Limb (tissue), 2 donors: Measurements from ENCODE around the gene ZNF444.

ENCODE experiments used
- DNase-seq, 2 donors: peaks; one replicate each; pipeline ENCODE4 v3.0.0-alpha.2; 2016; ENCODE audit errors: extremely low spot score in 2 of 2

ZNF444 gene

DNA sequence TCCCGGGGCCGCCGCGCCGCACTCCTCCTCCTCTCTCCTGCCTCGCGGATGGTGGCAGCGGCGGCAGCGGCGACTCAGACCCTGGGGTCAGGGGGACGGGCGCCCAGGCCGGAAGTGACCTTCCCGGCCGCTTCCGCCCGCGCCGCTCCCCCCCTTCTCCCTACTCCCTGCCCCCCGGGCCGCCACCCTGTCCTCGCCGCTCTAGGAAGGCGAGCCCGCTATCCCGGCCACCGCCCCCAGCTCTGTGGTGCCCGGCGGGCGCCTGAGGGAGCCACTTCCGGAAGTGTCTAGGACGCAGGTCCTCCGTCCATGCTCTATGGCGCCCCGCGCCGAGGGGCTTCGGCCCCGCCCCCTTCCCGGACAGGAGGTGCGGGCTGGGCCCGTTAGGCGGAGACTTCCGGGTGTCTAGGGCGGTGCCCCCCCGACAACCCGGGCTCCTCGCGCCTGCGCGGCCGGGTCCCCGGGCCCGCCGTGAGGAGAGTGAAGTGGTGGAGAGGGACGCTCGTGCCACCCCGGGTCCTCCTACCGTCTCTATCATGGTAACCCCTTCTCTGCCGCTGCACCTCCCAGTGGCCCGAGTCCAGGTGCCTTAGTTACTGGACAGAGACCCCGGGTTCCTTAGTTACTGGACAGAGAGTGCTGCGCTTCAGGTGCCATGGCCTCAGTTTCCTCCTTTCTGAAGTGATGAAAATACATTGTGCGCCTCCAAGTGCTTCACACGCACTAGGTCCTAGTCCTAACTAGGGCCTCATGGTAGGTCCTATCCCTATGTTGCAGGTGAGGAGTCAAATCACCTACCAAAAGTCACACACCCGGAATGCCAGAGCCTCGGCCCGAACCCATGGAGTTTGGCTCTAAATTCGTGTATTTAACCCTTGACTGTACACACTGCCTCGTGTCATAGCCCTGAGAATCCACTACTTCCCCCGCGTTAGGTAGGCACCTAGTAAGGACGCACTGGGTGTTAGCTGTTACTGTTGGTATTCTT lies 19.6 kb upstream of the ZNF444 start, which contains the start of gene ZNF787:
Gene ZNF787, minus strand, starts transcription at position 116 of the 988 bp plus-strand sequence. CDS start 18,078 bp downstream, outside the sequence.
- DNase-seq, result peak; percentile 96 to 100

GRCh38 chr19:56123266-56123891 lies 17.7 kb upstream of the ZNF444 start:
- no peak for DNase-seq

GRCh38 chr19:56124578-56124977 lies 16.5 kb upstream of the ZNF444 start:
- no peak for DNase-seq

DNA sequence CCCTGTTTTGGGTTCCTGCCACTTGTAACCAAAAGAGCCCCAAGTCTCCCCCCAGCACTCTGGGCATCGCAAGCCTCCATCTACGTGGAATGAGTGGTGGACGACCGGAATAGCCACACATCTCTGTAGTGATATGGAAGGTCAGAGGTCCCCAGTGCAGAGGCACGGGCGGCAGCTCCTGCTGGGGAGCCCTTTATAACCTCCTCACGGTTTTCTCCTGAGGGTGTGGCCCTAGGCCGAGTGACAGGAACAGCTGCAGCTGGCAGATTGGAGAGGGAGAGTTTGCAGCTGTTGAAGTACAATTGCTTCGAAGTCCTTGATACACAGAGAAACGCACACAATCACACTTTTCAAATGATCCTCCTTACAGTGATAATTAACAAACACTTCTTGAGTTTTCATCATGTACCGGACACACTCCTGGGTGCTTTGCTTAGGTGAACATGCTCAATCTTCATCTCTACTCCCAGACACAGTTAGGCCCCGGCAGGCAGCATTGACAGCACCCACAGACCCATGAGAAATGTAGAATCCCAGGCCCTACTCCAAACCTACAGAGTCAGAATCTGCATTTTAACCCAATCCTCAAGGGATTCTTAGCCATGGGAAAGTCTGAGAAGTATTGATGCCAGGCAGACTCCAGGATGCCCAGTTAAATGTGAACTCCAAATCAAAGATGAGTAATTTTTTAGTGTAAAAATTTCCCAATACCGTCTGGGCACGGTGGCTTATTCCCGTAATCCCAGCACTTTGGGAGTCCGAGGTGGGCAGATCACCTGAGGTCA lies 15.1 kb upstream of the ZNF444 start:
- peak in 1 of 2 donors; percentile 72 for DNase-seq

DNA sequence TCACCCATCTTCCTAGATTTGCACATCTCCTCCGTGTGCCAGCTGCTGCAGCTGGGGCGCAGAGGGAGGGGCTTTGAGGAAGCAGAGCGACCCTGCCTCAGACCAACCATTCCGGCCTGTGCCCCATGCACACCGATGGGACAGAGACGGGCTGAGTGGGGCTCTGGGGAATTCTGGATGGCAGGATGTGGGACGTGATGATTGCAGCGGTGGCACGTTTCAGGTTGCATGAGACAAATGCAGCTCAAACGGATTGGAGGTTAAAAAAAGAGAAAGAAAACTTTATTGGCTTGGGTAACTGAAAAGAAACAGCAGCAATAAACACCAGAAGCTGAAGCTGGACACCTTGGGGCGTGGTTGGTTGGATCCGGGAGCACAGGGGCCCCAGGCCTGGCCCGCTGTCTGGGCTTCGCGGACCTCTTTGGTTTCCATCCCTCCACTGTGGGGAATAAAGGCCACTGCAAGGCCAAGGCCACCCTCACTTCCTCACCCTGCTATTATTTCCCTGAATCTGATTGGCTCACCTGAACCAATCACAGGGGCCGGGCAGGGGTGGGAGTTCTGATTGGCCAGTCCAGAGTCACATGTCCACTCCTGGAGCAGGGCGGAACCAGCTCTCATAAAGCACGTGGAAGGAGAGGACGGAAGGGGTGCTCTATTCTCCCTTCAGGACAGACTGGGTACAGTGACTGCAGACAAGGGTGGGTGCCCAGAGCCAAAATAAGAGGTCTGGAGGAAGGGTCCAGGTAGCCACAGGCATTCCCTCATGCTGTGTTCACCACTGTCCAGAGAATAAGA lies 13.9 kb upstream of the ZNF444 start:
- DNase-seq, result no peak

GRCh38 chr19:56130006-56130405 lies 11.1 kb upstream of the ZNF444 start:
- DNase-seq, result no peak

- no peak for DNase-seq
Observed at GRCh38 chr19:56131651-56132050, 9.4 kb upstream of the ZNF444 start.

- no peak for DNase-seq
Observed at GRCh38 chr19:56132316-56132822, 8.7 kb upstream of the ZNF444 start.

DNA sequence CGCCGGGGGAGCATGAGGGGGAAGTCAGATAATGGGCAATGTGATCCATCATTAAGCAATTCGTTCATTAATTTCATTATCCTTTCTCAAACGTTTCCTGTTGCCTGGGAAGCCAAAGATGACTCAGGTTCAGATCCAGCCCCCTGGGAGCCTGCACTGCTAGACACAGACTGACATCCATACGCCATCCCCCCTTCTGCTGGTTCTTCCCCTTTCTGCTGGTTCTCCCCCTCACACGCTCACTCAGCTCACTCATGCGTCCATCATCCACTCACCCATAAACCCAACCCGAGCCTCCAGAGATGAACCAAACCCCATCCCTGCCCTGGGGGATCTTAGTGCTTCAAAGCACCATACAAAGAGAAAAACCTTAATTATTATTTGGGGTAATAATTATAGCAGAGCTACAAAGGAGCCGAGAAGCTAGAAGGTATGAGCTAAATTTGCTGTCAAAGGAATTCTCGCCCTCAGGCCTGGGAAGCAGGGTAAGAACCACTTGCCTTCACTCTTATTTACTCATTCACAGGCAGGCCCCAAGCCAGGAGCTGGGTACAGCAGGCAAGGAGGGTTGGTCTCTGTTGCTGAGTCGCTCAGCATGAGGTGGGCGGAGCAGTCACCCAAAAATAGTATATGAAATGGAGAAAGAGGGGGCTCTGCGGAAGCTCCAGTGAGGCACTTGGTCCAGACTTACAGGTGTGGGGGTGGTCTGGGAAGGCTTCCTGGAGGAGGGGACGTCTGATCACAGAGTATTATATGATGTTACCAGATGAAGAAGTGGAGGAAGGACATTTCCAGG lies 7.0 kb upstream of the ZNF444 start:
- no peak for DNase-seq

DNA sequence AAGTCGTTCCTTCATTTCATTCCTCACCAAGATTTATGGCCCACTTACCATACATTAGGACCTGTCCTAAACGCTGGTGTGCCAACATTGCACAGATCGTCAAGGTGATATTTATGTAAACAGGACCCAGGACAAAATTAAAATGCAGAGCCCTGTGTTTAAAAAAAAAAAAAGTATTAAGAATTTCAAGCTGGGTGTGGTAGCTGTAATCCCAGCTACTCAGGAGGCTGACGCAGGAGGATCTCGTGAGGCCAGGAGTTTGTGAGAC lies 6.5 kb upstream of the ZNF444 start:
- no peak for DNase-seq

DNA sequence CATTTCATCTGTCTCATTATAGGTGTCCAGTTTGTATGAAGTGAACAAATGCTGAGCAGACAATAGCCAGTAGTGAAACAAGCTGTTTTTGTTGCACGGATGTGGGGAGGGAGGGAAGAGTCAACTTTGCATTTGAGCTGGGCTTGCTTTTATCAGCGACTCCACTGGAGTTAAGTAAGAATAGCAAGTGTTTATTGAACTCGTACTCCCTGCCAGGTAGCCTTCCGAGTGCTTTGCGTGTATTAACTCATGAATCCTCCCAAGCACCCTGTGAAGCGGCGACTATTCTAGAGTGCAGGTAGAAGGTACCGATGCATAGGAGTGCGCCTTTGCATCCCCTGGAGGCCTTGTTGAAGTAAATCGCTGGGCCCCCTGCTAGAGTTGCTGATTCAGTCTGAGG lies 4.7 kb upstream of the ZNF444 start:
- no peak for DNase-seq

- DNase-seq, result no peak
Observed at GRCh38 chr19:56137405-56137804, 3.7 kb upstream of the ZNF444 start.

GRCh38 chr19:56138069-56138468 lies 3.0 kb upstream of the ZNF444 start:
- no peak for DNase-seq

- DNase-seq, result no peak
Observed at GRCh38 chr19:56139847-56140582, 1.1 kb upstream of the ZNF444 start.

DNA sequence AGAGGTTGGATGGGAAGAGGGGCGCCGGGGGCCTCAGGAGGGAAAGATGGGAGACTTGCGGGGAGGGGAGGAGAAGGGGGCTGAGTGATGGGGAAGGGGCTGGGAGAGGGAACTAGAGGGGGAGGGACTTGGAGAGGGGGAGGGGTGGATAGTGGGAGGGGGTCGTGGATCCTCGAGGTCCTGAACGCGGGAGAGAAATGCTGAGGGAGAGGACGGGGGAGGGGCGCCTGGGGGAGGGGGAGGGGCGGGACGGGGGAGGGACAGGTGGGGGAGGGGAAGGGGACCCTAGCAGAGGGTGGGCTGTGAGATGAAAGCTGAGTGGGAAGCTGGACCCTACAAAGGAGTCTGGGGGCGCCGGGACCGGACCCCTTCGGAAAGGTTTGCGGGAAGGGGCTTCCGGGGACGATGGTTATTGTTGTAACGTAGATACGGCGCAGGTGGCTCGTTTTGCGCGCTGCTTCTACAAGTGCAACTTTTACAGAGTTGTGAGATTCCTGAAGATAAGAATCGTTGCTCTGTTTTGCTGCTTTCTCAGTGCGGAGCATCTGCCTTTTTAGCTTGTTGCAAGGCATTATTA lies 418 bp downstream of the ZNF444 start:
- DNase-seq, result no peak

DNA sequence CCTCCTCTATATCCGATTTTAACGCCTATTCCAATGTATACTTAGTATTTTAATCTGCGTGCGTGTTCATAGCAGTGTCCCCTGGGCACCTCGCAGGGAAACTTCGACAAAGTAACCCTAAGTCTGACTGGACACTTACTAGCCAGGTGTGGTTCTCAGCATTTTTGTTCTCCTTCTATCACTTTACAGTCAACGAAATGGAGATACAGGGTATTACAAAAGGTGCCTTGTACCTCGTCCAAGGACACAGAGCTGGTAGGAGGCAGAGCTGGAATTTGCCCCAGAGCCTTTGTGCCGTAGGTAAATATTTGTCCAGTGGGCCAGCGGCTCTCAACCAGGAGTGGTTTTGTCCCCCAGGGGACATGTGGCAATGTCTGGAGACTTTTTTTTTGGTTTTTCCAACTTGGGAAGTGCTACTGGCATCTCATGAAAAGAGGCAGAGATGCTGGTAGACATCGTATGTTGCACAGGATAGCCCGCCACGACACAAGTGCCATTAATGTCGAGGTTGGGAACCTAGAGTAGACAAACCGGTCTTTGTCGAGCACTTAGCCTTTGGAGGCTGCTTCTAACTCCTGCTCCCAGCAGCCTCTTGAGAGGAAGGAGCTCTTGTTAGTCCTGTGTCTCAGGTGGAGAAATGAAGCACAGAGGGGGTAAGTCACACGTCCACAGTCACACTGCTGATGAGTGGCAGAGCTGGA lies 1.1 kb downstream of the ZNF444 start:
- no peak for DNase-seq

- DNase-seq, result no peak
Observed at GRCh38 chr19:56142897-56143434, 1.9 kb downstream of the ZNF444 start.

DNA sequence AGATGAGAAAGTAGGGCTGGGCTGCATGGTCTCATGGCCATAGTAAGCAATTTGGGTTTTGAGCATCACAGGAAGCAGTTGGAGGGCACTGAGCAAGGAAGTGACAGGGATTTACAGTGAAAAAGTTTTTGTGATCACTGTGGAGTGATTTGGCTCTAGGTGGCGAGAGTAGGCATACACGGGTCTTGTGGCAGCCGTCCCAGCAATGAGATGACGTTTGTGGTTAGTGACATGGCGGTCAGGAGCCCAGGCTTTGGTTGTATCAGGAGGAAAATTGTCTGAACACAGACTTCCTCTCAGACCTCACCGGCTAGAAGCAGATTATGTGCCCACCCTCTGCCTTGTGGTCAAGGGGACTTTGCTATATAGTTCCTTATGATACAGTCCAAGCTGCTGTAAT lies 3.3 kb downstream of the ZNF444 start:
- no peak for DNase-seq
